GM19324 (cell line): Measurements from ENCODE around the gene PTBP3.
A peak's percentile ranks its signal among the peaks of the same experiment; 100 is the strongest.
"Not testable (repeated sequence)": the region's sequence is repeated elsewhere in the genome, so short reads cannot be mapped to it uniquely, and the experiment has no call there.

ENCODE experiments used
- ATAC-seq: cut with Tn5 transposase; IDR thresholded peaks from one replicate; pipeline ENCODE4 v1.9.1; 2021; ENCODE audit warnings: mild to moderate bottlenecking, moderate library complexity; ENCODE audit not compliant: unreplicated experiment, low FRiP score

The PTBP3 gene

GRCh38 chr9:112224401-112225289 lies 108.8 kb downstream of the PTBP3 start:
- ATAC-seq, result no peak

GRCh38 chr9:112218908-112219307 lies 114.5 kb downstream of the PTBP3 start:
- ATAC-seq, result peak; percentile 96

- ATAC-seq, result no peak
Measured at GRCh38 chr9:112212926-112213325, 120.5 kb downstream of the PTBP3 start.

GRCh38 chr9:112207451-112207850 lies 126.0 kb downstream of the PTBP3 start:
- no peak for ATAC-seq

GRCh38 chr9:112203536-112203935 lies 129.9 kb downstream of the PTBP3 start:
- no peak for ATAC-seq

- ATAC-seq, result no peak
Measured at GRCh38 chr9:112200711-112201110, 132.7 kb downstream of the PTBP3 start.

GRCh38 chr9:112198646-112199045 lies 134.8 kb downstream of the PTBP3 start:
- no peak for ATAC-seq

DNA sequence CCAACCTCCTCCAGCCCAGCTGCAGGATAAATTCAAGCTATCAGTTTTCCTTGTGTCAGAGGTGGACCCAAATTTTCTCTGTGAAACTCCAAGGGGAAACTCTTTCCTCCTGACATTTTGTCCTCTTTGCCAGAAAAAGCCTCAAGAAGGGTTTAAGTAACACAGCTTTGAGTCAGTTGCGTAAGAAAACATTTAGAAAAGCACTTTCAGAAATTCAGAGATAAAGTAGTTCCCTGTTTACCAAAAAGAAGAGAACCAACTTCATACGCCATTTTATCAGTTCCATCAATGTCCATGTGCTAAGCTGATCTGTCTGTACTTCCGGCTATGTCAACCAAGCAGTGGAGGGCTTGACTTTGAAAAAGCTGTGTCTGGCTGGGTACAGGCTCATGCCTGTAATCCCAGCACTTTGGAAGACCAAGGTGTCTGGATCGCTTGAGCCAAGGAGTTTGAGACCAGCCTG lies 138.4 kb downstream of the PTBP3 start:
- no peak for ATAC-seq

DNA sequence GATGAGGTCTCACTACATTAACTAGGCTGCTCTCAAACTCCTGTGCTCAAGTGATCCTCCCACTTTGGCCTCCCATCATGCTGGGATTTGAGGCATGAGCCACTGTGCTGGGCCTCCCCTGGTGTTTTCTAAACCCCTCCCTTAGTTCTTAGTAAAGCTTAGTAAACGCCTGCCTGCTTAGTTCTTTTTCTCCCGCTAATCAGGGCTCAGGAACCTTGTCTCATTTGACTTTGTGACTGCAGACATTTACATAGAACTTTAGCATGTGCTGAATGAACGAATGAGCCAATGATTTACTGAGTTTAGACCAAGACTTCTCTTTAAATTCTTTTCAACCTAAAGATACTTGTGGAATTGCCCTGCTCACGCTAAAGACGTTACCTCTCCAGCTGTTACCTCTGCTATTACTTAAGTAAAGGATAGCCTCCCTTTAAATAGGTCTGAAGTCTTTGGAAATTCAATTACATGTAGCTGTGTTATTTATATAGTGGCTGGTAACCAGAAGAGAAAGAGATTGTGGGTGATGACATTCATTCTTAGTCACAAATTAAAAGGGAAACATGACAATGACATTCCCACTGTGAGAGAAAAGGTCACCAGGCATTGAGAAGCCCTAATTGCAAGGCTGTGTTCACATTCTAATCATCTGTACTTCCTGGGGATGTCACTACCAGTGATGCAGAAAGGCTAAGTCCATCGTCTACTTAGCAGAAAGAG lies 139.7 kb downstream of the PTBP3 start:
- no peak for ATAC-seq

DNA sequence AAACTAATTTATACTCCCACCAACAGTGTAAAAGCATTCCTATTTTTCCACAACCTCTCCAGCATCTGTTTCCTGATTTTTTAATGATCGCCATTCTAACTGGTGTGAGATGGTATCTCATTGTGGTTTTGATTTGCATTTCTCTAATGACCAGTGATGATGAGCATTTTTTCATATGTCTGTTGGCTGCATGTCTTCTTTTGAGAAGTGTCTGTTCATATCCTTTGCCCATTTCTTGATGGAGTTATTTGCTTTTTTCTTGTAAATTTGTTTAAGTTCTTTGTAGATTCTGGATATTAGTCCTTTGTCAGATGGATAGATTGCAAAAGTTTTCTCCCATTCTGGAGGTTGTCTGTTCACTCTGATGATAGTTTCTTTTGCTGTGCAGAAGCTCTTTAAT lies 143.1 kb downstream of the PTBP3 start:
- ATAC-seq, result not testable (repeated sequence)

- ATAC-seq, result no peak
Measured at GRCh38 chr9:112188884-112189283, 144.5 kb downstream of the PTBP3 start.

DNA sequence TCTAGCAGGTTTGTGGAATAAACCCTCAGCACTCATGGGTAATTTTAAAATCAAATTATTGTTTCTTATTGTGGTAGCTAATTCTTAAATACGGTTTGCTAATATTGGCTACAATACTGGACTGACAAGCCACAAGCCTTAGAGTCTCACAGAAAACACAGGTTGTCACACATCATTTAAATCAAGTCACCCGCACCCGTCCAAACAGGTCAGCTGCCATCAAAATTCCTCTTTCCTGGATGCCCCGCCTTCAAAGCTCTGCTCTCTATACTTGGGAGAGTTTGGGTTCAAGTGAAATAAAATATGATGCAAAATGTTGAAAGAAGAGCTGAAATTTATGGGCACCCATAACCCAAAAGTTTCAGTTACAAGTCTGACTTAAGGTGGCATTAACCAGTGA lies 146.0 kb downstream of the PTBP3 start:
- no peak for ATAC-seq

DNA sequence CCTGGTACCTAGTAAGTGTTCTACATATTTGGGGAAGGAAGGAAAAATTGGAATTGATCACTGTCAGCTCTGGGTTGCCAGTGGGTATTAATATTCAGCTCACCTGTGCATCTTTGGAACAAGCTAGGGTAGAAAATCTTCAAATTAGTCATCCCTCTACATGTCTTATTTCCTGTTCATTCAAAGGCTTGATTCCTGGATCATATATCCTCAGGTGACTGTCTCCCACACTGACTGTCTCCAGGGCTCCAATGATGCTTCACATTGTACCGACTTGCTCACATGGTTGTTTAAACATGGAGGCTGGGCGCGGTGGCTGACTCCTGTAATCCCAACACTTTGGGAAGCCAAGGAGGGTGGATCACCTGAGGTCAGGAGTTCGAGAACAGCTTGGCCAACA lies 146.7 kb downstream of the PTBP3 start:
- ATAC-seq, result no peak

DNA sequence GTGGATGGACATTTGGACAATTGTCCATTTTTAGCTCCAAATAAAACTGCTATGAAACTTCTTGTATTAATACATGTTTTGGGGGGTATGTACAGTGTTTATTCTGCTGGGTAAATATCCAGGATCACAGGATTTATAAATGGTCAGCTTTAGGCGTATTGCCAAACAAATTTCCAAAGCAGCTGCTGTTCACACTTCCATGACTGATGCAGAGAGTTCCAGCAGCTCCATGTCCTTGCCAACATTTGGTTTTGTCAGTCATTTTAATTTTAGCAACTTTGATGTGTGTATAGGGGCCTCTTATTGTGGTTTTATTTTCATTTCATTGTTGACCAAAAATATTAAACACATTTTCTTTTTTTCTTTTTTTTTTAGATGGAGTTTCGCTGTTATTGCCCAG lies 148.5 kb downstream of the PTBP3 start:
- no peak for ATAC-seq

GRCh38 chr9:112184221-112184620 lies 149.2 kb downstream of the PTBP3 start:
- no peak for ATAC-seq

DNA sequence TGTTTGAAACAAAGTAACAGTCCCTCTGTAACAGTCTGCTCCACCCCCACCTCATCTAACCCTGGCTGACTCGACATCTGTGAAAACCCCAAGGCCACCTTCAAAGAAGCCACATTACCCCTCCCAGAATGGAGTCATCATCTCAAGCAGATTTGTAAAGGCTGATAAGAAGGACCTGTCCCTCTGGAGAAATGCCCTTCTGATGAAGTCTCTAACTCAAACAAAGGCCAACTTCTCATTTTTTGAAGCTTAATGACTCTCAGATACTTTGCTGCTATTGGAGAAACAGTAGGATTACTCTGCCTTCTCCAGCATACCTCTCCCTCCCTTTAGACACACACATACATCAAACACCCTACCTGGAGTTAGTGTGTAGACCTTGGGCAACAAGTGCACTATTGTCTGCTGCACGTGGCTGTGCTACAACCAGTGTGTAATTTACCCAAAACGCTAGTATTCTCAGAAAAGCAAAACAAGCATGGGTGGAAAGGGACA lies 153.0 kb downstream of the PTBP3 start:
- ATAC-seq, result no peak

GRCh38 chr9:112179816-112180215 lies 153.6 kb downstream of the PTBP3 start:
- no peak for ATAC-seq

DNA sequence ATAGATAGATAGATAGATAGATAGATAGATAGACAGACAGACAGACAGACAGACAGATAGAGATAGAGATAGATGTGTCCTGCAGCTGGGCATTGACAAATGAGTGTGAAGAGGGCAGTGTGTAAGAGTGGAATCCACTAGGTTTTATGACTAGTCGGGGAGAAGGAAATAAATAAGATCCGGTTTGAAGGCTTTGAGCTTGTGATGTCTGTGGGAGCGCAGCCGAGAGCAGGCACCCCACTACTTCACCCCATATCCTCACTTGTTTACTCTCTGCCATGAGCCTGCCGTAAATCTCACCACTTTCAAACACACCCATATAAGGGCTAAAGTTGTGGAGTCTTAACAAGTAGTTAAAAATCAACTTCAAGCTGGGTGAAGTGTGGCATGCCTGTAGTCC lies 156.9 kb downstream of the PTBP3 start:
- no peak for ATAC-seq

DNA sequence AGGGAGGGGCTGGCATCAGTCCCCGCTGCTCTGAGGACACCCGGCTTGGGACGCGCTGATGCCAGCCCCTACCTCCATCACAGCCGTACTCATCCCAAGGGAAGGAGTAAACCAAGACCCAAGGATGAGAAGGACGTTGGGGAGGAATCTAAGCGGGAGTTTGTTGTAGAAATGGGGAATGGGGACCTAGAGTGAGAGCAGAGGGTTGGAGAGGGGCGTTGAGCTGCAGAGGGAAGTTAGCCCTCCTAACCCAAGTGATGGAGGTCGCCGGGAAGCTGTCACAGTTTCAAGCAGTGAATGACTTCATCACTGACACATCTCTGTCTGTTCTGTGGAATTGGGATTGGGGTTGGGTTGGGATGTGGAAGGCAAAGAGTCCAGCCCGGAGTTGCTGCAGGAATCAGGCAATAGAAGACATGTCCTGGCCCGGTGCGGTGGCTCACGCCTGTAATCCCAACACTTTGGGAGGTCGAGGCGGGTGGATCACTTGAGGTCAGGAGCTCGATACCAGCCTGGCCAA lies 157.6 kb downstream of the PTBP3 start:
- ATAC-seq, result no peak

DNA sequence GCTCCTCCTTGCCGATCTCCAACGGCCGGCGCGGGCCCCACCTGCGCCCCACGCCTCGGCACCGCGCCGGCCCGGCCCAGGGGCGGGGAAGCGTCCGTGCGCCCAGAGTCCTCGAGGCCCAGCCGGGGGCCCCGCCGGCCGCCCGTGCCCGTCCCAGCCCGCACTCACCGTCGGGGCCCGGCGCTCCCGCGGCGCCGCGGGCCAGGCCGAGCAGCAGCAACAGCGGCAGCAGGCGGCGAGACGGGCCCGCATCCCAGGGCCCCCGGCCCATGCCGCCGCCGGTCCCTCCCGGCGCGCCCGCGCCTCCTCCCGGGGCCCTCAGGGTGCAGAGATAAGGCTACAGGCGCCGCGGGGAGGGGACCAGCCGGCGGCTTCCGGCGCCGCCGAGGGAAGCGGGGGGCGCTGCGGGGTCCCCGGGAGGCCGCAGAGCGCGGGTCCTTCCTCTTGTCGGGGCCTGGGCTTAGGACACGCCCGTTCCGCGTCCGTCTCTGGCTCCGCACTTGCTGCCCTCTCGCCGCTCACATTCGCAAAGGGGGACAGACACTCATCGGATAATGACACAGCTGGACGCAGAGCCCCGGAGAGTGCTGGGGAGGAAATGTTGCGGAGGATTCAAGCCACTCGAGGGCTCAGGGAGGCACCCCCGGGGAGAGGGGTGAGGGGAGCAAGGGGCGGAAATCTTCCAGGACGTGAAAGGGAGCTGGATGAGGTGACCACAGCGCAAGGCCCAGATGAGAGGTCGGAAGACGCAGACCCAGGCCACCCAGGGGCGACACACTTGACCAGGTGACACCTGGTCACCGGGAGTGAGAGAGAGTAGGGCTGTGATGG lies 158.2 kb downstream of the PTBP3 start, which contains the start of gene SUSD1:
Gene SUSD1, minus strand, starts transcription at position 333 of the 831 bp plus-strand sequence. Its CDS starts 62 bp downstream, at position 271.
- peak; percentile 63 for ATAC-seq
